ENCODE results near the gene OBSCN. TPM values are rescaled to one million over a fixed set of nuclear protein-coding genes. Genes with fewer than 3 reads are reported as not detected.

Gene OBSCN
- total RNA-seq, 2 experiments from 2014 or later, result 80.8 to 82.2 TPM

DNA sequence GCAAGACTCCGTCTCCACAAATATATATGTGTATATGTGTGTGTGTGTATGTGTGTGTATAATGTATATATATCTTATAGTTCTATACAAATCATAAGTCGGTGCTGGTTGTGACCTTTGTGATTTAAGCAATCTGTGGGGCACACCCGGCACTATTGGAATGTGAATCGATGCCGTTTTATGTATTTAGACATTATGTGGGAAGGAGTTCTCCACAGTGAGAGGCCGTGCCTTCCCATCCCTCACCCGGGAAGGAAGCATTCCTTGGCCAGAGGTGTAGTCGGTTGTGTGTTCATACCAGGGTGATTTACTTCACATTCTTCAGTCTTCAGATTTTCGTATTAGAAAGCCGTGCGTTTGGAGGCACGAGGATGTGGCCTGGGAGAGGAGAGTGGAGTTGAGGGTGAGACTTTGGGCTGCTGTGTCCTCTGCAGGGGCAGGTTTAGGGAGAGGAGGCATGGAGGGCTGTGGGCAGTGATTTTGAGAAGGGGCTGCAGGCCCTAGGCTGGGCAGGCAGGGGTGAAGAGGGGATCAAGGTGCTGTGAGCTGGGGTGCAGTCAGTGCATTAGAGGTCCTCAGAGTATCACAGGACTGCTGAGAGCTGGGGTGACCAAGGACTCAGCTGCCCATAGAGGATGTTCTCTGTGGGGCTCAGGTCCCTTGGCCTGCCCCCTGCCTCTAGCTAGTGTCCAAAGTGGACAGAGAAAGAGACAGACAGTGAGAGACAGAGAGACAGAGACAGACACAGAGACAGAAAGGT is 141.0 kb downstream of the OBSCN start:
- Histone ChIP-seq H3K27ac (ENCODE audit: low read depth in 1 of 2, low read length in 2 of 2) (no peak overlapping the region), H3K4me3 (ENCODE audit: low read length) (no peak overlapping the region), H3K27me3 (ENCODE audit: control insufficient read depth in 1 of 2, insufficient read depth in 2 of 2, low read length in 2 of 2) (no peaks in the 10 kb centered on the region), H3K9me3 (ENCODE audit: control insufficient read depth in 1 of 2, insufficient read depth in 1 of 2, low read length in 2 of 2) (peaks cover 7 to 15% of the 10 kb centered on the region in 2 experiments), H3K36me3 (ENCODE audit: insufficient read depth, low read length) (no peaks in the 10 kb centered on the region), H3K4me1 (ENCODE audit: insufficient read depth, low read length) (no peaks in the 10 kb centered on the region)
- Mint-ChIP-seq H3K4me1 (ENCODE audit: low read depth) (no peaks in the 10 kb centered on the region), H3K36me3 (ENCODE audit: low read depth) (peaks cover 16% of the 10 kb centered on the region), H3K27ac (no peak overlapping the region), H3K4me3 (no peak overlapping the region), H3K27me3 (no peaks in the 10 kb centered on the region), H3K9me3 (peaks cover 3% of the 10 kb centered on the region)
- ATAC-seq (ENCODE audit: poor library complexity) (no peak), DNase-seq (no peak)
- CTCF ChIA-PET, result no interaction called here
- intact Hi-C loops (cut with DNase I, micrococcal nuclease), result no loop called here
- POLR2A ChIA-PET, result no interaction called here
- TF ChIP-seq, protein P1, sequence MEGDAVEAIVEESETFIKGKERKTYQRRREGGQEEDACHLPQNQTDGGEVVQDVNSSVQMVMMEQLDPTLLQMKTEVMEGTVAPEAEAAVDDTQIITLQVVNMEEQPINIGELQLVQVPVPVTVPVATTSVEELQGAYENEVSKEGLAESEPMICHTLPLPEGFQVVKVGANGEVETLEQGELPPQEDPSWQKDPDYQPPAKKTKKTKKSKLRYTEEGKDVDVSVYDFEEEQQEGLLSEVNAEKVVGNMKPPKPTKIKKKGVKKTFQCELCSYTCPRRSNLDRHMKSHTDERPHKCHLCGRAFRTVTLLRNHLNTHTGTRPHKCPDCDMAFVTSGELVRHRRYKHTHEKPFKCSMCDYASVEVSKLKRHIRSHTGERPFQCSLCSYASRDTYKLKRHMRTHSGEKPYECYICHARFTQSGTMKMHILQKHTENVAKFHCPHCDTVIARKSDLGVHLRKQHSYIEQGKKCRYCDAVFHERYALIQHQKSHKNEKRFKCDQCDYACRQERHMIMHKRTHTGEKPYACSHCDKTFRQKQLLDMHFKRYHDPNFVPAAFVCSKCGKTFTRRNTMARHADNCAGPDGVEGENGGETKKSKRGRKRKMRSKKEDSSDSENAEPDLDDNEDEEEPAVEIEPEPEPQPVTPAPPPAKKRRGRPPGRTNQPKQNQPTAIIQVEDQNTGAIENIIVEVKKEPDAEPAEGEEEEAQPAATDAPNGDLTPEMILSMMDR (IDR thresholded peaks at IDR 0.05), result no peak

DNA sequence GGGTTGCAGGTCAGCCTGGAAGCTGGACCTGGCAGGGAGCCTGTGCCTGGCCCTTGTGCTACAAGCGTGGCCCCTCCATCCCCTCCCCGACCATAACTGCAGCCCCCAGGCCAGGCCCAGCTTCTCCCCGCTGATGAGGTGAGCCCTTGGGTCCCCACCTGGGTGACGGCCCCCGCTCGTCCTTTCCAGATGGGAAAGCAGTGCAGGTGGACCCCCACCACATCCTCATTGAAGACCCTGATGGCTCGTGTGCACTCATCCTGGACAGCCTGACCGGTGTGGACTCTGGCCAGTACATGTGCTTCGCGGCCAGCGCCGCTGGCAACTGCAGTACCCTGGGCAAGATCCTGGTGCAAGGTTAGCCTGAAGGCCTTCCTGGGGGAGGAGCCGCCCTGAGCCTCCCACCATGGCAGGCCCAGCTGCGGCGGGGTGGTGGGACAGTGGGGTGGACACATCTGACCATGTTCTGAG is 141.9 kb downstream of the OBSCN start:
- intact Hi-C loops (cut with DNase I, micrococcal nuclease), result no loop called here
- Histone ChIP-seq H3K27ac (ENCODE audit: low read depth in 1 of 2, low read length in 2 of 2) (no peak overlapping the region), H3K4me3 (ENCODE audit: low read length) (no peak overlapping the region), H3K27me3 (ENCODE audit: control insufficient read depth in 1 of 2, insufficient read depth in 2 of 2, low read length in 2 of 2) (no peaks in the 10 kb centered on the region), H3K9me3 (ENCODE audit: control insufficient read depth in 1 of 2, insufficient read depth in 1 of 2, low read length in 2 of 2) (peaks cover 0 to 10% of the 10 kb centered on the region in 2 experiments), H3K4me1 (ENCODE audit: insufficient read depth, low read length) (no peaks in the 10 kb centered on the region), H3K36me3 (ENCODE audit: insufficient read depth, low read length) (no peaks in the 10 kb centered on the region)
- Mint-ChIP-seq H3K9me3 (no peaks in the 10 kb centered on the region), H3K27ac (no peak overlapping the region), H3K4me3 (no peak overlapping the region), H3K27me3 (no peaks in the 10 kb centered on the region), H3K4me1 (ENCODE audit: low read depth) (no peaks in the 10 kb centered on the region), H3K36me3 (ENCODE audit: low read depth) (peaks cover 12% of the 10 kb centered on the region)
- CTCF ChIA-PET, result no interaction called here
- DNase-seq, result peak in 1 of 14 experiments; percentile 1
- no peak for ATAC-seq (ENCODE audit: poor library complexity)
- POLR2A ChIA-PET, result no interaction called here
- TF ChIP-seq, protein P1 (IDR thresholded peaks at IDR 0.05), result no peak

DNA sequence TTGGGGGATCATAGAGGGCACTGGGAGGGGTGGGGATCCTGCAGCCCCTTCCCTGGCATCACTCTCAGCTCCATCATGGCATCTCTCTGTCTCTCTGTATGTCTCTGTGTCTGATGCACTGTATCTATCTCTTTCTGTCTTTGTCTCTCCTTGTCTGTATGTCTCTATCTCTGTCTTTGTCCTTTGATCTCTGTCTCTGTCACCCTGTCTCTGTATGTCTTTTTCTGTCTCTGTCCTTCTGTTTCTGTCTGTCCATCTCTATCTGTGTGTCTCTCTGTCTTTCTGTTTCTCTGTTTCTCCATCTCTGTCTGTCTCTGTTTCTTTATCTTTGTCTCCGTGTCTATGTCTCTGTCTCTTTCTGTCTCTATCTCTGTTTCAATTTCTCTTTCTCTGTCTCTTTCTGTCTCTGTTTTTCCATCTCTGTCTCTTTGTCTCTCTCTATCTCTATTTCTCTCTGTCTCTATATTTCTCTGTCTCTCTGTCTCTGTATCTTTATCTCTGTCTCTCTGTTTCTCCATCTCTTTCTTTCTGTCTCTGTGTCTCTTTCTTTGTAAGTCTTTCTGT is 142.4 kb downstream of the OBSCN start:
- Mint-ChIP-seq H3K4me1 (ENCODE audit: low read depth) (no peaks in the 10 kb centered on the region), H3K9me3 (no peaks in the 10 kb centered on the region), H3K4me3 (no peak overlapping the region), H3K27ac (no peak overlapping the region), H3K27me3 (no peaks in the 10 kb centered on the region), H3K36me3 (ENCODE audit: low read depth) (peaks cover 12% of the 10 kb centered on the region)
- ATAC-seq (ENCODE audit: poor library complexity) (no peak), DNase-seq (no peak)
- peaks cover 0 to 5% of the 10 kb centered on the region in 2 experiments for H3K9me3 ChIP-seq (ENCODE audit: control insufficient read depth in 1 of 2, insufficient read depth in 1 of 2, low read length in 2 of 2)
- TF ChIP-seq, protein P1 (IDR thresholded peaks at IDR 0.05), result no peak
- H3K4me1 ChIP-seq (ENCODE audit: insufficient read depth, low read length), result no peaks in the 10 kb centered on the region
- H3K4me3 ChIP-seq (ENCODE audit: low read length), result no peak overlapping the region
- intact Hi-C loops (cut with DNase I, micrococcal nuclease), result no loop called here
- H3K27me3 ChIP-seq (ENCODE audit: control insufficient read depth in 1 of 2, insufficient read depth in 2 of 2, low read length in 2 of 2), result no peaks in the 10 kb centered on the region
- no peaks in the 10 kb centered on the region for H3K36me3 ChIP-seq (ENCODE audit: insufficient read depth, low read length)
- H3K27ac ChIP-seq (ENCODE audit: low read depth in 1 of 2, low read length in 2 of 2), result no peak overlapping the region
- POLR2A ChIA-PET, result no interaction called here
- CTCF ChIA-PET, result no interaction called here
